Psoas muscle (tissue), 8 donors: ENCODE data around the gene AJAP1. TPM values are rescaled to one million over a fixed set of nuclear protein-coding genes. Genes with fewer than 3 reads are reported as not detected.

Source experiments
- ATAC-seq, 4 donors: fragments of 200-7000 bp; cut with Tn5 transposase; one replicate each; pipeline ENCODE4 v1.9.1; 2020; ENCODE audit warnings: moderate library complexity in 3 of 4, mild to moderate bottlenecking in 2 of 4
- DNase-seq, 2 donors: peaks; one replicate each; pipeline ENCODE4 v3.0.0-alpha.2; 2020
- H3K27ac ChIP-seq: fragments of 200-600 bp; one replicate; pipeline ENCODE4 v1.8.0; 2022
- H3K27me3 ChIP-seq, 3 donors: fragments of 200-600 bp in 1 of 3; one replicate each; pipeline versions ENCODE4 v1.6.1 to v1.8.0; 2013 to 2022; ENCODE audit warnings: low read length in 2 of 3, mild to moderate bottlenecking in 2 of 3, moderate library complexity in 1 of 3; ENCODE audit not compliant: insufficient read depth in 3 of 3
- H3K36me3 ChIP-seq, 2 donors: fragments of 200-600 bp in 1 of 2; one replicate each; pipeline versions ENCODE4 v1.6.1 to v1.8.0; 2013 to 2022; ENCODE audit warnings: low read depth in 1 of 2, mild to moderate bottlenecking in 1 of 2, moderate library complexity in 1 of 2; ENCODE audit not compliant: insufficient read depth in 1 of 2
- H3K4me1 ChIP-seq: fragments of 200-600 bp; one replicate; pipeline ENCODE4 v1.8.0; 2022
- H3K4me3 ChIP-seq: fragments of 200-600 bp; one replicate; pipeline ENCODE4 v1.8.0; 2022; ENCODE audit warnings: mild to moderate bottlenecking
- H3K9me3 ChIP-seq: fragments of 200-600 bp; one replicate; pipeline ENCODE4 v1.8.0; 2022
- CTCF ChIP-seq: fragments of 200-600 bp; IDR thresholded peaks from one replicate; pipeline ENCODE4 v1.8.0; 2022; ENCODE audit warnings: antibody characterized with exemption
- WGBS, 3 donors: extraction: QIAGEN DNeasy Blood & Tissue Kit; methylation state at CpG; one replicate each; pipeline versions ENCODE4 v1.1.6 to v1.1.7; 2013; 5-methylcytosine and 5-hydroxymethylcytosine counted together
- intact Hi-C, 2 donors: fragments of 100-400 bp; cut with DNase I; formaldehyde crosslinking; loops; one replicate each; pipeline versions ENCODE4 v1.11.0 to v1.14.2; 2022
- polyA plus RNA-seq, 3 donors: library from polyadenylated mRNA; stranded (reverse); fragments of 200-250 nt; gene quantifications; one replicate each; pipeline ENCODE4 v1.2.3, GENCODE V29; 2013
- total RNA-seq, 4 donors: library from RNA; stranded (reverse); fragmentation: NEBNext Ultra II Directional in 2 of 4; extraction: Animal tissue kit (Norgen Biotek cat#: 25700) in 2 of 4; gene quantifications; one replicate each; pipeline versions ENCODE4 v1.2.1 to v1.2.4, GENCODE V29; 2021 to 2023
- donor health status: healthy with polysubstance abuse.
- donor health status: DM: no; HTN: no; CAD: no; lungs with moderate emphysema.
- donor health status: Bipolar disorder and iron deficiency.
- donor health status: healthy.
- donor health status: DM: yes; HTN: yes; CAD: no.
- donor health status: DM: no; HTN: no; CAD: no.
- donor health status: DM: no; HTN: no; CAD: no.
- donor health status: DM: yes; HTN: yes; CAD: no.

Gene AJAP1
- total and polyA plus RNA-seq, 7 donors, result under 0.01 to 1.4 (median 0.07) TPM

GRCh38 chr1:4624141-4624715 is 30.2 kb upstream of the AJAP1 start:
- ATAC-seq (no peak), DNase-seq (peak in 1 of 2 donors; percentile 20)
- Histone ChIP-seq H3K4me3 (no peak overlapping the region), H3K36me3 (no peaks in the 10 kb centered on the region), H3K27ac (no peak overlapping the region), H3K9me3 (no peaks in the 10 kb centered on the region), H3K4me1 (no peaks in the 10 kb centered on the region), H3K27me3 (no peaks in the 10 kb centered on the region)
- TF ChIP-seq CTCF, result no peak
- 85 to 87% (median 86%) methylated on average over 10 of the region's 10 CpGs for WGBS, 3 donors
- intact Hi-C loops, result no loop called here

GRCh38 chr1:4624801-4625200 is 29.6 kb upstream of the AJAP1 start:
- no peak overlapping the region for H3K4me3 ChIP-seq
- DNase-seq (no peak), ATAC-seq (no peak)
- no peaks in the 10 kb centered on the region for H3K9me3 ChIP-seq
- H3K36me3 ChIP-seq, result no peaks in the 10 kb centered on the region
- no peak overlapping the region for H3K27ac ChIP-seq
- H3K4me1 ChIP-seq, result no peaks in the 10 kb centered on the region
- intact Hi-C loops, result no loop called here
- TF ChIP-seq CTCF, result no peak
- H3K27me3 ChIP-seq, result no peaks in the 10 kb centered on the region
- WGBS, 3 donors, result 83 to 91% (median 90%) methylated on average over 9 of the region's 9 CpGs

GRCh38 chr1:4626061-4626460 is 28.3 kb upstream of the AJAP1 start:
- WGBS, 3 donors, result 81 to 91% (median 86%) methylated on average over 13 of the region's 13 CpGs
- H3K4me1 ChIP-seq, result no peaks in the 10 kb centered on the region
- H3K27ac ChIP-seq, result no peak overlapping the region
- no peaks in the 10 kb centered on the region for H3K36me3 ChIP-seq
- H3K4me3 ChIP-seq, result no peak overlapping the region
- no peak for DNase-seq
- ATAC-seq, result no peak
- TF ChIP-seq CTCF, result no peak
- H3K27me3 ChIP-seq, result peaks cover 0 to under 1% (median 0%) of the 10 kb centered on the region in 3 donors
- intact Hi-C loops, result no loop called here
- no peaks in the 10 kb centered on the region for H3K9me3 ChIP-seq

- no peak for TF ChIP-seq CTCF
- Histone ChIP-seq H3K27me3 (peaks cover 0 to 1% (median 0%) of the 10 kb centered on the region in 3 donors), H3K36me3 (no peaks in the 10 kb centered on the region), H3K4me3 (no peak overlapping the region), H3K27ac (no peak overlapping the region), H3K9me3 (no peaks in the 10 kb centered on the region), H3K4me1 (no peaks in the 10 kb centered on the region)
- WGBS, 3 donors, result 34 to 51% (median 39%) methylated on average over 8 to 9 of the region's 9 CpGs
- intact Hi-C loops, result no loop called here
- ATAC-seq (no peak), DNase-seq (peak; percentile 24 to 72)
Observed at GRCh38 chr1:4626560-4627319, 27.7 kb upstream of the AJAP1 start.
